ENCODE measurements around the gene PLA1A.

Gene PLA1A

DNA sequence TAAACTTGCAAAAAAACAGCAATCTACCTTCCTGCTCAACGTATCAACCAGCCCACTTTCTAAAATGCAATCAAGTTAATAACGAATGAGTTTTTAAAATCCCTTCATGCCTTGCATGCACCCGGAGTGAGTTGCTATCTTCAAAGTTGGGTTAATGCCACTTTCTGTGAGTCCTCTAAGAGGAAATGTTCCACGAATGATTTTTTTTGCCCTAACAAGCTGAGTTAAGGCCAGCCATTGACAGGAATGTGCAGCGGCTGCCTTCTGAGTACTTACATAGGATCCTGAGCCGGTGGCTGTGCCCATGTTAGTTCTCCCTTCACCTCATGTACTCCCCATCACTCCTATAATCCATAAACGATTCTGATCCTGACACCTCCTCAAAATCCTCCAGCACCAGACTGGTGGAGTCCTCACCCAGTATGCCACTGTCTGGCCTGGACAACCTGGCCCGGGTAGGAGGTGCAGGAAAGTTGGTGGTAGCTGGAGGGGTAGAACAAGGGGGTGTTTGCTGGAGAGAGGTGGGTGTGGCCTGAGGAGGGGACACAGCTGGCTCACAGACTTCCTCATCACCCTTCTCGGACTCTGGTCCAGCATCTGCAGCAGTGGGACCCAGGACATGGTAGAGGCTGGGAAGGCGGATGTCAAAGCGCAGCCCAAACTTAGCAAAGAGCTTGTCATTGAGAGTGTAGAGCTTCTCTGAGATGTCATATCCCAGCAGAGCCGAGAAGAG is 50.3 kb downstream of the PLA1A start:
- Histone ChIP-seq H3K9me2 (ENCODE audit: low read depth, low read length) (no peaks in the 10 kb centered on the region), H3K4me2 (ENCODE audit: low read length) (no peak overlapping the region), H3K27ac (ENCODE audit: low read depth, low read length, poor library complexity, severe bottlenecking) (no peak overlapping the region), H3K4me3 (ENCODE audit: low read depth, low read length, poor library complexity, severe bottlenecking) (no peak overlapping the region), H4K20me1 (ENCODE audit: insufficient read depth, low read length) (no peaks in the 10 kb centered on the region), H3K79me2 (ENCODE audit: insufficient read depth, low read length) (no peaks in the 10 kb centered on the region), H3K27me3 (ENCODE audit: insufficient read depth, low read length) (no peaks in the 10 kb centered on the region), H3K36me3 (ENCODE audit: insufficient read depth, low read length) (no peaks in the 10 kb centered on the region), H3K4me1 (ENCODE audit: insufficient read depth, low read length, severe bottlenecking) (no peaks in the 10 kb centered on the region), H3K9ac (ENCODE audit: low read length) (no peak overlapping the region), H2AFZ (ENCODE audit: low read length) (no peak overlapping the region), H3F3A (ENCODE audit: insufficient read depth, low read length) (no peaks in the 10 kb centered on the region), H3K9me3 (ENCODE audit: low read length) (no peaks in the 10 kb centered on the region)
- no peak for TF ChIP-seq EZH2 (IDR thresholded peaks at IDR 0.05; ENCODE audit: borderline replicate concordance, low read length)
- TF ChIP-seq, protein P1, sequence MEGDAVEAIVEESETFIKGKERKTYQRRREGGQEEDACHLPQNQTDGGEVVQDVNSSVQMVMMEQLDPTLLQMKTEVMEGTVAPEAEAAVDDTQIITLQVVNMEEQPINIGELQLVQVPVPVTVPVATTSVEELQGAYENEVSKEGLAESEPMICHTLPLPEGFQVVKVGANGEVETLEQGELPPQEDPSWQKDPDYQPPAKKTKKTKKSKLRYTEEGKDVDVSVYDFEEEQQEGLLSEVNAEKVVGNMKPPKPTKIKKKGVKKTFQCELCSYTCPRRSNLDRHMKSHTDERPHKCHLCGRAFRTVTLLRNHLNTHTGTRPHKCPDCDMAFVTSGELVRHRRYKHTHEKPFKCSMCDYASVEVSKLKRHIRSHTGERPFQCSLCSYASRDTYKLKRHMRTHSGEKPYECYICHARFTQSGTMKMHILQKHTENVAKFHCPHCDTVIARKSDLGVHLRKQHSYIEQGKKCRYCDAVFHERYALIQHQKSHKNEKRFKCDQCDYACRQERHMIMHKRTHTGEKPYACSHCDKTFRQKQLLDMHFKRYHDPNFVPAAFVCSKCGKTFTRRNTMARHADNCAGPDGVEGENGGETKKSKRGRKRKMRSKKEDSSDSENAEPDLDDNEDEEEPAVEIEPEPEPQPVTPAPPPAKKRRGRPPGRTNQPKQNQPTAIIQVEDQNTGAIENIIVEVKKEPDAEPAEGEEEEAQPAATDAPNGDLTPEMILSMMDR (IDR thresholded peaks at IDR 0.05; ENCODE audit: low read length): no peak

DNA sequence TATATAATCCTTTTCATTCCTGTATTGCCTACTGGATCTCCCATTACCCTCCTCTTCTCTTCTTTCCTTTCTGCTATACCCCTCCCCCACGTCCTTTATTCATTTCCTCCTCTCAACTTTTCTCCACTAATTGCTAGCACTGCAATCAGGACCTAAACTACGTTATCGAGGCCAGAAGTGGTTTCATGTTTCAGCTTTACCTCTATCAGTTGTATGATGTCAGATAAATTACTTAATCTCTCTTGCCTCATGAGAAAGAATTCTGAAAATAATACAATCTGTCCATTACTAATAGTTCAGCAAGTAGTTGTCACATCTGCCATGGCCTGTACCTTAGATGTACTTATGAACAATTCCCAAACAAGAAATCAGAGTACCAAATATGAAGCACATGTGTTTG is 52.1 kb downstream of the PLA1A start:
- no peak overlapping the region for H3K9ac ChIP-seq (ENCODE audit: low read length)
- H2AFZ ChIP-seq (ENCODE audit: low read length): no peak overlapping the region
- no peaks in the 10 kb centered on the region for H3K9me3 ChIP-seq (ENCODE audit: low read length)
- H3K4me2 ChIP-seq (ENCODE audit: low read length): no peak overlapping the region
- no peaks in the 10 kb centered on the region for H3K36me3 ChIP-seq (ENCODE audit: insufficient read depth, low read length)
- no peaks in the 10 kb centered on the region for H3F3A ChIP-seq (ENCODE audit: insufficient read depth, low read length)
- H4K20me1 ChIP-seq (ENCODE audit: insufficient read depth, low read length): no peaks in the 10 kb centered on the region
- no peaks in the 10 kb centered on the region for H3K9me2 ChIP-seq (ENCODE audit: low read depth, low read length)
- H3K4me3 ChIP-seq (ENCODE audit: low read depth, low read length, poor library complexity, severe bottlenecking): no peak overlapping the region
- H3K27ac ChIP-seq (ENCODE audit: low read depth, low read length, poor library complexity, severe bottlenecking): no peak overlapping the region
- no peak for TF ChIP-seq EZH2 (IDR thresholded peaks at IDR 0.05; ENCODE audit: borderline replicate concordance, low read length)
- TF ChIP-seq, protein P1 (IDR thresholded peaks at IDR 0.05; ENCODE audit: low read length): no peak
- H3K27me3 ChIP-seq (ENCODE audit: insufficient read depth, low read length): no peaks in the 10 kb centered on the region
- no peaks in the 10 kb centered on the region for H3K79me2 ChIP-seq (ENCODE audit: insufficient read depth, low read length)
- H3K4me1 ChIP-seq (ENCODE audit: insufficient read depth, low read length, severe bottlenecking): no peaks in the 10 kb centered on the region

DNA sequence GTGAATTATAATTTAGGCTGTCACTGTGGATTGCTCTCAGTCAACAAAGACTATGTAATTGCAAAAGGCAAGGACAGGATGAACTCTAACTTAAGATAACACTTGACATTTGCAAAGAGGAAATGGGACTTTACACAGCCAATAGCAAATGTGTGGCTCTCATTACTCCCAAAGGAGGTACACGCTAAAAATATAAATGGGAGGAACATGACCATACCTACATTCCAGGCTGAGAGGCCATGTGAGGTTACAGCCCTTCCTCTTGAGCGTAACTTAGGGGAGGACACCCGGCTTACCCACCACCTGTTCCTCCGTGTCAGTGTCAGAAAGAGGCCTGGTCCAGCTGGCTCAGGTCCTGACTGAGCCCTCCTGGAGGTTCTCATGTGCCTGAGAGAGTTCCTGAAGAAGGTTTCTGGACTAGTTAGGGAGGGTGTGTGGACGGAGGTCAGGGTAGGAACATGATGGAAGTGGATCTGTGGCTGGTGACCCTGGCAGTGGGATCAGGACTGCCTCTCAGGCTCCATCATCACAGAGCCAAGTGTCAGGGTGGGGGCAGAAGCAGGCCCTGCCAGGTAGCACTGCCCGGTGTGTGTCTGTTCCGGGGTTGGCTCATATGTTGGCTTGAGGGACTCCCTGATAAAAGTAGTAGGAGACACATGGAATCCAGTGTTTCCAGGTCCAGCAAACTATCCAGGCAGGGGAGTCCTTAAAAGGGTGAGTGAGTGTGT is 54.8 kb downstream of the PLA1A start:
- Histone ChIP-seq H3K4me3 (ENCODE audit: low read depth, low read length, poor library complexity, severe bottlenecking) (no peak overlapping the region), H3K9me3 (ENCODE audit: low read length) (no peaks in the 10 kb centered on the region), H3K27ac (ENCODE audit: low read depth, low read length, poor library complexity, severe bottlenecking) (no peak overlapping the region), H3K9ac (ENCODE audit: low read length) (no peak overlapping the region), H3K27me3 (ENCODE audit: insufficient read depth, low read length) (no peaks in the 10 kb centered on the region), H2AFZ (ENCODE audit: low read length) (no peak overlapping the region), H3F3A (ENCODE audit: insufficient read depth, low read length) (no peaks in the 10 kb centered on the region), H3K9me2 (ENCODE audit: low read depth, low read length) (no peaks in the 10 kb centered on the region), H4K20me1 (ENCODE audit: insufficient read depth, low read length) (no peaks in the 10 kb centered on the region), H3K4me1 (ENCODE audit: insufficient read depth, low read length, severe bottlenecking) (no peaks in the 10 kb centered on the region), H3K79me2 (ENCODE audit: insufficient read depth, low read length) (no peaks in the 10 kb centered on the region), H3K36me3 (ENCODE audit: insufficient read depth, low read length) (no peaks in the 10 kb centered on the region), H3K4me2 (ENCODE audit: low read length) (no peak overlapping the region)
- TF ChIP-seq, protein P1 (IDR thresholded peaks at IDR 0.05; ENCODE audit: low read length): no peak
- no peak for TF ChIP-seq EZH2 (IDR thresholded peaks at IDR 0.05; ENCODE audit: borderline replicate concordance, low read length)
